GM19328 (cell line): ENCODE measurements around the gene LIAS.

Source experiments
- ATAC-seq: cut with Tn5 transposase; IDR thresholded peaks from one replicate; pipeline ENCODE4 v1.9.1; 2021; ENCODE audit warnings: mild to moderate bottlenecking, moderate library complexity; ENCODE audit not compliant: unreplicated experiment

Gene LIAS

DNA sequence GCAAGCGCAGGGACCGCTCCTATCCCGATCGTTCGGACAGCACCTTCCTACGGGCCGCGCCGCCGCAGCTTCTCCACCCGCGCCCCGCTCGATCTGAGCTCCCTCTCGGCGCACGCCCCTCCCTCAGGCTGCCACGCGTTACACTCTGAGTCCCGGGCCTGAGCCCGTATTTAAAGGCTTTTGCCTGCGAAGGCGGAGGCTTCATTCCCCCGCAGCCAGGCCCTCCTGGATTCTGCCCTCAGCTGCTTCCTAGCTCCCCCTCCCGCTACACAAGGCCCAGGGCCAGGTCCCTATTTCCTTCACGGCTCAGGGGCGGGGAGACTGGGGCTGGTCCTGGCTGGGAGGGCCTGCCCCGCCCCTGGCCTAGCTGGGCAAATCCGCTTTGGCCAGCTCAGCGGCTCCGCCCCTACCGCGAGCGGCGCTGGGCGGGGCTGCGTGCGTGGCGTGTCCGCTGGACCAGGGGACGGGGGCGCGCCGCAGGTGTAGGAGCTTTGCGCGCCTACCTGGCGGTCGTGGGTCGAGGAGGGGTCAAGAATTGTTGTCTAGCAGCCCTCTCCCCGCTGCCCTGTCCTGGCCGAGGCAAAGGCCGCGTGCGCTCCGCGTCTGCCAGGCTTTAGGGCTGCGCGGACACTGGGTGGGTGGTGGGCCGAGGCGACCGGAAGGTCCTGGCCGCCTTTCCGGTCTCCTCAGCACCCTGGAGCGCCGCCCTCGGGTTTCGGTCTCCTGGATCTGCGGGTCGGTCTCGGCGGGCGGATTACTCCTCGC is 68.6 kb downstream of the LIAS start, which contains the start of gene UGDH:
Gene UGDH, minus strand, starts transcription at position 144 of the 765 bp plus-strand sequence. CDS start 5,927 bp downstream, outside the sequence.
- ATAC-seq, result peak; percentile 98

DNA sequence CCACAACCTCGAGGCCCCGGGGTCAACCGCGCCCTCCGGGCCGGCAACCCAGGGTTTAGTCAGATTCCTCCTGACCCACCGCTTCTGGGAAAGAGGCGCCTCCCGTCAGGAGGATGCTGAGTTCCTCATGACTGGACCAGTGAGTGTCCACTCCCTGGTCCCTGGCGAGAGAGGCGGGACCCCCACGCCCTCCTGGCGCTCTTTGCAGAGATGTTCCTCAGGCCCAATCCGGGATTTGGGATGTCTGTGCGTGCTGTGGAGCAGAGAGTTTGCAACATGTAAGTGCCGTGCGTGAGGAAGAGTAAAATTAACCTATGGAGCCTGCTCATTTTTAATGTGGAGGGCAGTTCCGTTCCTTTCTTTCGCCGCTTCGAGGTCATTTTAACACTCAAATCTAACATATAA is 69.2 kb downstream of the LIAS start:
- ATAC-seq, result no peak
